GM21737 (cell line): ENCODE results near the gene STXBP1.

Experiments used
- ATAC-seq: cut with Tn5 transposase; IDR thresholded peaks from one replicate; pipeline ENCODE4 v1.9.1; 2021; ENCODE audit warnings: mild to moderate bottlenecking, moderate library complexity; ENCODE audit not compliant: unreplicated experiment

The STXBP1 gene

GRCh38 chr9:127651697-127652610 lies 39.9 kb downstream of the STXBP1 start:
- no peak for ATAC-seq

GRCh38 chr9:127652733-127653132 lies 40.7 kb downstream of the STXBP1 start:
- no peak for ATAC-seq

- no peak for ATAC-seq
Measured at GRCh38 chr9:127654619-127655018, 42.5 kb downstream of the STXBP1 start.

GRCh38 chr9:127658428-127658827 lies 46.4 kb downstream of the STXBP1 start:
- no peak for ATAC-seq

GRCh38 chr9:127660886-127661741 lies 49.0 kb downstream of the STXBP1 start:
- ATAC-seq: no peak

GRCh38 chr9:127662617-127663016 lies 50.5 kb downstream of the STXBP1 start:
- ATAC-seq: no peak

- ATAC-seq: no peak
Measured at GRCh38 chr9:127664324-127664677, 52.2 kb downstream of the STXBP1 start.

- ATAC-seq: no peak
Measured at GRCh38 chr9:127664678-127665507, 52.8 kb downstream of the STXBP1 start.

GRCh38 chr9:127667127-127667844 lies 55.2 kb downstream of the STXBP1 start:
- ATAC-seq: no peak

GRCh38 chr9:127667906-127668305 lies 55.8 kb downstream of the STXBP1 start:
- ATAC-seq: no peak

- no peak for ATAC-seq
Measured at GRCh38 chr9:127673234-127673633, 61.2 kb downstream of the STXBP1 start.

- no peak for ATAC-seq
Measured at GRCh38 chr9:127676638-127677037, 64.6 kb downstream of the STXBP1 start.

GRCh38 chr9:127679506-127679905 lies 67.4 kb downstream of the STXBP1 start:
- ATAC-seq: no peak

- ATAC-seq: no peak
Measured at GRCh38 chr9:127680226-127680625, 68.1 kb downstream of the STXBP1 start.

GRCh38 chr9:127680846-127681245 lies 68.8 kb downstream of the STXBP1 start:
- ATAC-seq: no peak

GRCh38 chr9:127682351-127683136 lies 70.5 kb downstream of the STXBP1 start:
- no peak for ATAC-seq

GRCh38 chr9:127683723-127684122 lies 71.6 kb downstream of the STXBP1 start:
- no peak for ATAC-seq

- ATAC-seq: no peak
Measured at GRCh38 chr9:127684576-127684975, 72.5 kb downstream of the STXBP1 start.
